GM23338 (cell line): ENCODE measurements around the gene TNS3. TPM values are rescaled to one million over a fixed set of nuclear protein-coding genes. Genes with fewer than 3 reads are reported as not detected.

ENCODE experiments used
- ATAC-seq: fragments of 200-7000 bp; cut with Tn5 transposase; 3 replicates; pipeline ENCODE4 v1.9.1; 2020
- DNase-seq: peaks from one replicate; pipeline ENCODE4 v3.0.0-alpha.2; 2015; ENCODE audit warnings: low spot score
- H2AFZ ChIP-seq: fragments of 200-600 bp; sonication (generic); 2 replicates; pipeline ENCODE4 v1.8.0; 2016; ENCODE audit warnings: antibody characterized with exemption, mild to moderate bottlenecking, moderate library complexity
- H3F3A ChIP-seq: fragments of 200-600 bp; sonication (generic); replicated peaks from 2 replicates; pipeline ENCODE4 v1.8.0; 2017; ENCODE audit warnings: antibody characterized with exemption, mixed run types, low read depth
- H3K27ac ChIP-seq: fragments of 200-600 bp; sonication (generic); 2 replicates; pipeline ENCODE4 v1.6.1; 2016; ENCODE audit warnings: low read depth
- H3K27me3 ChIP-seq: fragments of 200-600 bp; sonication (generic); 2 replicates; pipeline ENCODE4 v1.8.0; 2016; ENCODE audit warnings: mild to moderate bottlenecking, mixed run types, moderate library complexity; ENCODE audit not compliant: insufficient read depth
- H3K36me3 ChIP-seq: fragments of 200-600 bp; sonication (generic); 2 replicates; pipeline ENCODE4 v1.8.0; 2016; ENCODE audit warnings: mild to moderate bottlenecking; ENCODE audit not compliant: insufficient read depth
- H3K4me1 ChIP-seq: fragments of 200-600 bp; sonication (generic); 2 replicates; pipeline ENCODE4 v1.8.0; 2016; ENCODE audit warnings: mild to moderate bottlenecking, moderate library complexity; ENCODE audit not compliant: insufficient read depth
- H3K4me2 ChIP-seq: fragments of 200-600 bp; sonication (generic); 2 replicates; pipeline ENCODE4 v1.7.1; 2017; ENCODE audit warnings: mixed run types
- H3K4me3 ChIP-seq: fragments of 200-600 bp; sonication (generic); 2 replicates; pipeline ENCODE4 v1.6.1; 2016; ENCODE audit warnings: mixed run types
- H3K79me2 ChIP-seq: fragments of 200-600 bp; sonication (generic); replicated peaks from 2 replicates; pipeline ENCODE4 v1.8.0; 2017; ENCODE audit warnings: mild to moderate bottlenecking; ENCODE audit not compliant: insufficient read depth
- H3K9me2 ChIP-seq: fragments of 200-600 bp; sonication (generic); 2 replicates; pipeline ENCODE4 v1.8.0; 2017; ENCODE audit not compliant: insufficient read depth
- H4K20me1 ChIP-seq: fragments of 200-600 bp; sonication (generic); replicated peaks from 2 replicates; pipeline ENCODE4 v1.8.0; 2017; ENCODE audit warnings: mild to moderate bottlenecking; ENCODE audit not compliant: insufficient read depth
- H3K27ac Mint-ChIP-seq: 2 replicates; pipeline ENCODE4 v1.8.0; 2020; ENCODE audit warnings: inconsistent platforms, mild to moderate bottlenecking, moderate library complexity, mixed read lengths
- H3K27me3 Mint-ChIP-seq: 3 replicates; pipeline ENCODE4 v1.8.0; 2022; ENCODE audit warnings: low read depth, mild to moderate bottlenecking, moderate library complexity, mixed read lengths, inconsistent platforms; ENCODE audit not compliant: insufficient read depth, poor library complexity
- H3K36me3 Mint-ChIP-seq: 3 replicates; pipeline ENCODE4 v1.8.0; 2021; ENCODE audit warnings: low read depth, mild to moderate bottlenecking, inconsistent platforms, moderate library complexity, mixed read lengths
- H3K4me1 Mint-ChIP-seq: 3 replicates; pipeline ENCODE4 v1.8.0; 2020; ENCODE audit warnings: mild to moderate bottlenecking, inconsistent platforms, mixed read lengths
- H3K4me3 Mint-ChIP-seq: 3 replicates; pipeline ENCODE4 v1.8.0; 2021; ENCODE audit warnings: moderate library complexity, mild to moderate bottlenecking, inconsistent platforms, mixed read lengths
- H3K9me3 Mint-ChIP-seq: 3 replicates; pipeline ENCODE4 v1.8.0; 2020; ENCODE audit warnings: moderate library complexity, mild to moderate bottlenecking, inconsistent platforms, mixed read lengths
- CREB1 ChIP-seq: fragments of 250-450 bp; sonication (Bioruptor Pico); IDR thresholded peaks from 2 replicates; pipeline ENCODE4 v1.5.0; 2020; ENCODE audit warnings: low read depth, mild to moderate bottlenecking, moderate library complexity
- ETS1 ChIP-seq: IDR thresholded peaks from 2 replicates; pipeline ENCODE4 v1.6.1; 2016; ENCODE audit warnings: antibody characterized with exemption
- EZH2 ChIP-seq: fragments of 200-600 bp; sonication (generic); IDR thresholded peaks from one replicate; pipeline ENCODE4 v1.8.0; 2017; ENCODE audit warnings: antibody characterized with exemption, mild to moderate bottlenecking, low read depth; ENCODE audit not compliant: unreplicated experiment
- EZH2phosphoT487 ChIP-seq: fragments of 200-600 bp; sonication (generic); IDR thresholded peaks from one replicate; pipeline ENCODE4 v1.8.1; 2018; ENCODE audit warnings: antibody characterized with exemption; ENCODE audit not compliant: unreplicated experiment
- JUNB ChIP-seq: IDR thresholded peaks from one replicate; pipeline ENCODE4 v1.6.1; 2016; ENCODE audit warnings: antibody characterized with exemption; ENCODE audit not compliant: unreplicated experiment
- NANOG ChIP-seq: IDR thresholded peaks from 2 replicates; pipeline ENCODE4 v1.6.1; 2016; ENCODE audit warnings: antibody characterized with exemption, borderline replicate concordance
- POLR2AphosphoS5 ChIP-seq: IDR thresholded peaks from 2 replicates; pipeline ENCODE4 v1.6.1; 2016; ENCODE audit warnings: antibody characterized with exemption, low read depth
- REST ChIP-seq: IDR thresholded peaks from one replicate; pipeline ENCODE4 v1.6.1; 2018; ENCODE audit warnings: antibody characterized with exemption; ENCODE audit not compliant: unreplicated experiment
- STAT1 ChIP-seq: IDR thresholded peaks from one replicate; pipeline ENCODE4 v1.6.1; 2016; ENCODE audit warnings: antibody characterized with exemption; ENCODE audit not compliant: unreplicated experiment
- ZNF114 ChIP-seq: fragments of 250-450 bp; sonication (Bioruptor Pico); IDR thresholded peaks from 2 replicates; pipeline ENCODE4 v1.5.0; 2020; ENCODE audit warnings: mild to moderate bottlenecking, moderate library complexity
- polyA plus RNA-seq: library from polyadenylated mRNA; unstranded; fragments of >200 nt; fragmentation: Nextera tagmentation; extraction: Ambion mirVana; gene quantifications from 2 replicates; pipeline ENCODE4 v1.2.1, GENCODE V29; 2016
- total RNA-seq: library from RNA; depleted of rRNA; stranded (reverse); fragments of >200 nt; shearing (Covaris generic); gene quantifications from 2 replicates; pipeline ENCODE4 v1.2.3, GENCODE V29; 2014
- TF ChIP-seq, protein P1 (sequence below), 2 experiments: fragments of 200-600 bp in 1 of 2; sonication (generic) in 1 of 2; conservative IDR thresholded peaks; 2 replicates each; pipeline versions ENCODE4 v1.5.1 to v1.6.1; 2016 to 2017; ENCODE audit warnings: antibody characterized with exemption in 2 of 2, low read depth in 2 of 2, mild to moderate bottlenecking in 2 of 2, moderate library complexity in 1 of 2
- TF ChIP-seq, protein P2 (sequence below): fragments of 250-450 bp; sonication (Bioruptor Pico); IDR thresholded peaks from 2 replicates; pipeline ENCODE4 v1.5.0; 2020; ENCODE audit warnings: mild to moderate bottlenecking, moderate library complexity

The TNS3 gene
- total and polyA plus RNA-seq, 2 experiments from 2014 or later: 6.2 to 28.7 TPM

GRCh38 chr7:47576866-47577306, 5.0 kb downstream of the TNS3 start:
- H3K9me2 ChIP-seq: no peaks in the 10 kb centered on the region
- no peaks in the 10 kb centered on the region for H3K9me3 Mint-ChIP-seq
- DNase-seq (no peak), ATAC-seq (no peak)
- H3K27me3 ChIP-seq: no peaks in the 10 kb centered on the region
- peaks cover 83% of the 10 kb centered on the region for H3K79me2 ChIP-seq
- H3F3A ChIP-seq: no peaks in the 10 kb centered on the region
- H3K4me3 ChIP-seq: no peak overlapping the region
- no peak overlapping the region for H3K4me3 Mint-ChIP-seq
- peaks cover 12% of the 10 kb centered on the region for H3K36me3 Mint-ChIP-seq
- peaks cover 70% of the 10 kb centered on the region for H3K4me1 Mint-ChIP-seq
- peaks cover 35% of the 10 kb centered on the region for H3K27me3 Mint-ChIP-seq
- H3K4me1 ChIP-seq: peaks cover 60% of the 10 kb centered on the region
- H3K27ac Mint-ChIP-seq: no peak overlapping the region
- no peak overlapping the region for H2AFZ ChIP-seq
- no peaks in the 10 kb centered on the region for H3K36me3 ChIP-seq
- TF ChIP-seq EZH2 (no peak), CREB1 (CRISPR knock-in tag) (no peak), POLR2AphosphoS5 (no peak), NANOG (no peak), JUNB (no peak), ETS1 (no peak), EZH2phosphoT487 (no peak), REST (no peak), ZNF114 (CRISPR knock-in tag) (no peak), STAT1 (no peak)
- TF ChIP-seq, protein P1, sequence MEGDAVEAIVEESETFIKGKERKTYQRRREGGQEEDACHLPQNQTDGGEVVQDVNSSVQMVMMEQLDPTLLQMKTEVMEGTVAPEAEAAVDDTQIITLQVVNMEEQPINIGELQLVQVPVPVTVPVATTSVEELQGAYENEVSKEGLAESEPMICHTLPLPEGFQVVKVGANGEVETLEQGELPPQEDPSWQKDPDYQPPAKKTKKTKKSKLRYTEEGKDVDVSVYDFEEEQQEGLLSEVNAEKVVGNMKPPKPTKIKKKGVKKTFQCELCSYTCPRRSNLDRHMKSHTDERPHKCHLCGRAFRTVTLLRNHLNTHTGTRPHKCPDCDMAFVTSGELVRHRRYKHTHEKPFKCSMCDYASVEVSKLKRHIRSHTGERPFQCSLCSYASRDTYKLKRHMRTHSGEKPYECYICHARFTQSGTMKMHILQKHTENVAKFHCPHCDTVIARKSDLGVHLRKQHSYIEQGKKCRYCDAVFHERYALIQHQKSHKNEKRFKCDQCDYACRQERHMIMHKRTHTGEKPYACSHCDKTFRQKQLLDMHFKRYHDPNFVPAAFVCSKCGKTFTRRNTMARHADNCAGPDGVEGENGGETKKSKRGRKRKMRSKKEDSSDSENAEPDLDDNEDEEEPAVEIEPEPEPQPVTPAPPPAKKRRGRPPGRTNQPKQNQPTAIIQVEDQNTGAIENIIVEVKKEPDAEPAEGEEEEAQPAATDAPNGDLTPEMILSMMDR (conservative IDR thresholded peaks at IDR 0.05; ENCODE audit: low read depth in 2 of 2): no peak
- TF ChIP-seq, protein P2, sequence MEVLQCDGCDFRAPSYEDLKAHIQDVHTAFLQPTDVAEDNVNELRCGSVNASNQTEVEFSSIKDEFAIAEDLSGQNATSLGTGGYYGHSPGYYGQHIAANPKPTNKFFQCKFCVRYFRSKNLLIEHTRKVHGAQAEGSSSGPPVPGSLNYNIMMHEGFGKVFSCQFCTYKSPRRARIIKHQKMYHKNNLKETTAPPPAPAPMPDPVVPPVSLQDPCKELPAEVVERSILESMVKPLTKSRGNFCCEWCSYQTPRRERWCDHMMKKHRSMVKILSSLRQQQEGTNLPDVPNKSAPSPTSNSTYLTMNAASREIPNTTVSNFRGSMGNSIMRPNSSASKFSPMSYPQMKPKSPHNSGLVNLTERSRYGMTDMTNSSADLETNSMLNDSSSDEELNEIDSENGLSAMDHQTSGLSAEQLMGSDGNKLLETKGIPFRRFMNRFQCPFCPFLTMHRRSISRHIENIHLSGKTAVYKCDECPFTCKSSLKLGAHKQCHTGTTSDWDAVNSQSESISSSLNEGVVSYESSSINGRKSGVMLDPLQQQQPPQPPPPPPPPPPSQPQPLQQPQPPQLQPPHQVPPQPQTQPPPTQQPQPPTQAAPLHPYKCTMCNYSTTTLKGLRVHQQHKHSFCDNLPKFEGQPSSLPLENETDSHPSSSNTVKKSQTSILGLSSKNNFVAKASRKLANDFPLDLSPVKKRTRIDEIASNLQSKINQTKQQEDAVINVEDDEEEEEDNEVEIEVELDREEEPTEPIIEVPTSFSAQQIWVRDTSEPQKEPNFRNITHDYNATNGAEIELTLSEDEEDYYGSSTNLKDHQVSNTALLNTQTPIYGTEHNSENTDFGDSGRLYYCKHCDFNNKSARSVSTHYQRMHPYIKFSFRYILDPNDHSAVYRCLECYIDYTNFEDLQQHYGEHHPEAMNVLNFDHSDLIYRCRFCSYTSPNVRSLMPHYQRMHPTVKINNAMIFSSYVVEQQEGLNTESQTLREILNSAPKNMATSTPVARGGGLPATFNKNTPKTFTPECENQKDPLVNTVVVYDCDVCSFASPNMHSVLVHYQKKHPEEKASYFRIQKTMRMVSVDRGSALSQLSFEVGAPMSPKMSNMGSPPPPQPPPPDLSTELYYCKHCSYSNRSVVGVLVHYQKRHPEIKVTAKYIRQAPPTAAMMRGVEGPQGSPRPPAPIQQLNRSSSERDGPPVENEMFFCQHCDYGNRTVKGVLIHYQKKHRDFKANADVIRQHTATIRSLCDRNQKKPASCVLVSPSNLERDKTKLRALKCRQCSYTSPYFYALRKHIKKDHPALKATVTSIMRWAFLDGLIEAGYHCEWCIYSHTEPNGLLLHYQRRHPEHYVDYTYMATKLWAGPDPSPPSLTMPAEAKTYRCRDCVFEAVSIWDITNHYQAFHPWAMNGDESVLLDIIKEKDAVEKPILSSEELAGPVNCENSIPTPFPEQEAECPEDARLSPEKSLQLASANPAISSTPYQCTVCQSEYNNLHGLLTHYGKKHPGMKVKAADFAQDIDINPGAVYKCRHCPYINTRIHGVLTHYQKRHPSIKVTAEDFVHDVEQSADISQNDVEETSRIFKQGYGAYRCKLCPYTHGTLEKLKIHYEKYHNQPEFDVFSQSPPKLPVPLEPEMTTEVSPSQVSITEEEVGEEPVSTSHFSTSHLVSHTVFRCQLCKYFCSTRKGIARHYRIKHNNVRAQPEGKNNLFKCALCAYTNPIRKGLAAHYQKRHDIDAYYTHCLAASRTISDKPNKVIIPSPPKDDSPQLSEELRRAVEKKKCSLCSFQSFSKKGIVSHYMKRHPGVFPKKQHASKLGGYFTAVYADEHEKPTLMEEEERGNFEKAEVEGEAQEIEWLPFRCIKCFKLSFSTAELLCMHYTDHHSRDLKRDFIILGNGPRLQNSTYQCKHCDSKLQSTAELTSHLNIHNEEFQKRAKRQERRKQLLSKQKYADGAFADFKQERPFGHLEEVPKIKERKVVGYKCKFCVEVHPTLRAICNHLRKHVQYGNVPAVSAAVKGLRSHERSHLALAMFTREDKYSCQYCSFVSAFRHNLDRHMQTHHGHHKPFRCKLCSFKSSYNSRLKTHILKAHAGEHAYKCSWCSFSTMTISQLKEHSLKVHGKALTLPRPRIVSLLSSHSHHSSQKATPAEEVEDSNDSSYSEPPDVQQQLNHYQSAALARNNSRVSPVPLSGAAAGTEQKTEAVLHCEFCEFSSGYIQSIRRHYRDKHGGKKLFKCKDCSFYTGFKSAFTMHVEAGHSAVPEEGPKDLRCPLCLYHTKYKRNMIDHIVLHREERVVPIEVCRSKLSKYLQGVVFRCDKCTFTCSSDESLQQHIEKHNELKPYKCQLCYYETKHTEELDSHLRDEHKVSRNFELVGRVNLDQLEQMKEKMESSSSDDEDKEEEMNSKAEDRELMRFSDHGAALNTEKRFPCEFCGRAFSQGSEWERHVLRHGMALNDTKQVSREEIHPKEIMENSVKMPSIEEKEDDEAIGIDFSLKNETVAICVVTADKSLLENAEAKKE (CRISPR knock-in tag): no peak
- no peak overlapping the region for H3K27ac ChIP-seq
- no peaks in the 10 kb centered on the region for H4K20me1 ChIP-seq
- no peak overlapping the region for H3K4me2 ChIP-seq
